ENCODE measurements around the gene ST8SIA1. TPM values are rescaled to one million over a fixed set of nuclear protein-coding genes. Genes with fewer than 3 reads are reported as not detected.

ST8SIA1 gene
- total RNA-seq, 1 donor from 2014 or later: 1.8 TPM

- Histone ChIP-seq H3K27ac (no peak overlapping the region), H4K20me1 (ENCODE audit: low read depth) (no peaks in the 10 kb centered on the region), H3K9me3 (ENCODE audit: low read depth) (no peaks in the 10 kb centered on the region), H3K36me3 (no peaks in the 10 kb centered on the region), H3F3A (ENCODE audit: low read depth) (no peaks in the 10 kb centered on the region), H3K4me1 (no peaks in the 10 kb centered on the region), H3K27me3 (no peaks in the 10 kb centered on the region), H3K79me2 (ENCODE audit: low read depth) (no peaks in the 10 kb centered on the region), H3K9ac (no peak overlapping the region), H3K4me2 (no peak overlapping the region), H2AFZ (replicated peaks) (no peak overlapping the region), H3K4me3 (no peak overlapping the region)
- DNase-seq (ENCODE audit: low spot score): no peak
- Mint-ChIP-seq H3K27ac (no peak overlapping the region), H3K36me3 (no peaks in the 10 kb centered on the region), H3K9me3 (no peaks in the 10 kb centered on the region), H3K4me3 (no peak overlapping the region), H3K27me3 (ENCODE audit: insufficient read depth, low read depth) (no peaks in the 10 kb centered on the region), H3K4me1 (peaks cover 4% of the 10 kb centered on the region)
- no peak for TF ChIP-seq EZH2 (IDR thresholded peaks at IDR 0.05)
- TF ChIP-seq, protein P1, sequence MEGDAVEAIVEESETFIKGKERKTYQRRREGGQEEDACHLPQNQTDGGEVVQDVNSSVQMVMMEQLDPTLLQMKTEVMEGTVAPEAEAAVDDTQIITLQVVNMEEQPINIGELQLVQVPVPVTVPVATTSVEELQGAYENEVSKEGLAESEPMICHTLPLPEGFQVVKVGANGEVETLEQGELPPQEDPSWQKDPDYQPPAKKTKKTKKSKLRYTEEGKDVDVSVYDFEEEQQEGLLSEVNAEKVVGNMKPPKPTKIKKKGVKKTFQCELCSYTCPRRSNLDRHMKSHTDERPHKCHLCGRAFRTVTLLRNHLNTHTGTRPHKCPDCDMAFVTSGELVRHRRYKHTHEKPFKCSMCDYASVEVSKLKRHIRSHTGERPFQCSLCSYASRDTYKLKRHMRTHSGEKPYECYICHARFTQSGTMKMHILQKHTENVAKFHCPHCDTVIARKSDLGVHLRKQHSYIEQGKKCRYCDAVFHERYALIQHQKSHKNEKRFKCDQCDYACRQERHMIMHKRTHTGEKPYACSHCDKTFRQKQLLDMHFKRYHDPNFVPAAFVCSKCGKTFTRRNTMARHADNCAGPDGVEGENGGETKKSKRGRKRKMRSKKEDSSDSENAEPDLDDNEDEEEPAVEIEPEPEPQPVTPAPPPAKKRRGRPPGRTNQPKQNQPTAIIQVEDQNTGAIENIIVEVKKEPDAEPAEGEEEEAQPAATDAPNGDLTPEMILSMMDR (IDR thresholded peaks at IDR 0.05): no peak
- TF ChIP-seq EZH2phosphoT487 (IDR thresholded peaks at IDR 0.05): no peak
Measured at GRCh38 chr12:22268973-22269372, 65.5 kb downstream of the ST8SIA1 start.

DNA sequence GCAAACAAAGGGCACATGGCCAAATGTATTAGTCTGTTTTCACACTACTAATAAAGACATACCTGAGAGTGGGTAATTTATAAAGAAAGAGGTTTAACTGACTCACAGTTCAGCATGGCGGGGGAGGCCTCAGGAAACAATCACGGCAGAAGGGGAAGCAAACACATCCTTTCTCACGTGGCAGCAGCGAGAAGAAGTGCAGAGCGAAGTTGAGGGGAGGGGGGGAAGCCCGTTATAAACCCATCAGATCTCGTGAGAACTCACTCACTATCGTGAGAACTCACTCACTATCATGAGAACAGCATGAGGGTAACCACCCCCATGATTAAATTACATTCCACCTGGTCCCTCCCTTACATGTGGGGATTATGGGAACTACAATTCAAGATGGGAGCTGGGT lies 66.1 kb downstream of the ST8SIA1 start:
- H3K4me2 ChIP-seq: no peak overlapping the region
- Mint-ChIP-seq H3K9me3 (no peaks in the 10 kb centered on the region), H3K27me3 (ENCODE audit: insufficient read depth, low read depth) (no peaks in the 10 kb centered on the region), H3K4me1 (peaks cover 9% of the 10 kb centered on the region), H3K27ac (no peak overlapping the region), H3K36me3 (no peaks in the 10 kb centered on the region), H3K4me3 (no peak overlapping the region)
- no peak overlapping the region for H3K4me3 ChIP-seq
- H3K9me3 ChIP-seq (ENCODE audit: low read depth): no peaks in the 10 kb centered on the region
- H4K20me1 ChIP-seq (ENCODE audit: low read depth): no peaks in the 10 kb centered on the region
- H3K9ac ChIP-seq: no peak overlapping the region
- no peaks in the 10 kb centered on the region for H3K4me1 ChIP-seq
- H3K36me3 ChIP-seq: no peaks in the 10 kb centered on the region
- H3K79me2 ChIP-seq (ENCODE audit: low read depth): no peaks in the 10 kb centered on the region
- TF ChIP-seq EZH2phosphoT487 (IDR thresholded peaks at IDR 0.05) (no peak), EZH2 (IDR thresholded peaks at IDR 0.05) (no peak)
- TF ChIP-seq, protein P1 (IDR thresholded peaks at IDR 0.05): no peak
- DNase-seq (ENCODE audit: low spot score): no peak
- no peaks in the 10 kb centered on the region for H3K27me3 ChIP-seq
- no peak overlapping the region for H3K27ac ChIP-seq
- no peak overlapping the region for H2AFZ ChIP-seq (replicated peaks)
- H3F3A ChIP-seq (ENCODE audit: low read depth): no peaks in the 10 kb centered on the region

GRCh38 chr12:22266101-22266500 lies 68.4 kb downstream of the ST8SIA1 start:
- H3K4me3 Mint-ChIP-seq: no peak overlapping the region
- no peak overlapping the region for H3K27ac ChIP-seq
- H3K27me3 ChIP-seq: no peaks in the 10 kb centered on the region
- no peaks in the 10 kb centered on the region for H3K36me3 ChIP-seq
- H3K9me3 Mint-ChIP-seq: no peaks in the 10 kb centered on the region
- no peaks in the 10 kb centered on the region for H3K9me3 ChIP-seq (ENCODE audit: low read depth)
- H3K4me1 ChIP-seq: peaks cover 5% of the 10 kb centered on the region
- H2AFZ ChIP-seq (replicated peaks): no peak overlapping the region
- no peak overlapping the region for H3K27ac Mint-ChIP-seq
- no peak for TF ChIP-seq EZH2phosphoT487 (IDR thresholded peaks at IDR 0.05)
- H3K79me2 ChIP-seq (ENCODE audit: low read depth): no peaks in the 10 kb centered on the region
- H3K36me3 Mint-ChIP-seq: no peaks in the 10 kb centered on the region
- H3K4me3 ChIP-seq: no peak overlapping the region
- peaks cover 27% of the 10 kb centered on the region for H3K4me1 Mint-ChIP-seq
- DNase-seq (ENCODE audit: low spot score): no peak
- H3K4me2 ChIP-seq: no peak overlapping the region
- H4K20me1 ChIP-seq (ENCODE audit: low read depth): no peaks in the 10 kb centered on the region
- no peak overlapping the region for H3K9ac ChIP-seq
- no peaks in the 10 kb centered on the region for H3K27me3 Mint-ChIP-seq (ENCODE audit: insufficient read depth, low read depth)
- H3F3A ChIP-seq (ENCODE audit: low read depth): no peaks in the 10 kb centered on the region

DNA sequence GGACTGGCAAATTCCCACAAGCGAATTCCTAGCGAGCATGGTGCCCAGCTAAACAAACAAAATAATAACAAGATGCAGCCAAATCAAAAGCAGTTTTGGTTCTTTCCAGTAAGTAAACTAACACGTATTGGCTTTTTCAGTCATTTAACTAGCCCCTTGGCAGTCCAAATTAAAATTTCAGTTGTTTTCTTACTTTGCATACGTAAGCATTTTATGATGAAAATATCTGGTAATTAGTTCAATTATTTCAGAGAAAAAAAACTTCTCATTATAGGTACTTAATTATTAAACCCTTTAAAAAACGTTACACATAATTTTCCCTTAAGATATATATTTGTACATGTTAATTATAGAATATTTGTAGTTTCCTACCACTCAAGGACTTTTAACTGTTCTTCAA lies 70.1 kb downstream of the ST8SIA1 start:
- H3K9me3 Mint-ChIP-seq: no peaks in the 10 kb centered on the region
- no peaks in the 10 kb centered on the region for H3K36me3 Mint-ChIP-seq
- H3K4me3 Mint-ChIP-seq: no peak overlapping the region

More for the DNA sequence above, 70.1 kb downstream of the ST8SIA1 start:
- Histone ChIP-seq H3K79me2 (ENCODE audit: low read depth) (no peaks in the 10 kb centered on the region), H3K4me3 (no peak overlapping the region), H3K4me2 (no peak overlapping the region), H3K36me3 (no peaks in the 10 kb centered on the region), H2AFZ (replicated peaks) (no peak overlapping the region), H3K27me3 (no peaks in the 10 kb centered on the region), H3K9ac (no peak overlapping the region), H4K20me1 (ENCODE audit: low read depth) (no peaks in the 10 kb centered on the region), H3K4me1 (peaks cover 5% of the 10 kb centered on the region), H3K27ac (no peak overlapping the region), H3F3A (ENCODE audit: low read depth) (no peaks in the 10 kb centered on the region), H3K9me3 (ENCODE audit: low read depth) (no peaks in the 10 kb centered on the region)
- H3K27ac Mint-ChIP-seq: peak overlapping the region; percentile 51
- no peaks in the 10 kb centered on the region for H3K27me3 Mint-ChIP-seq (ENCODE audit: insufficient read depth, low read depth)
- no peak for DNase-seq (ENCODE audit: low spot score)
- peaks cover 27% of the 10 kb centered on the region for H3K4me1 Mint-ChIP-seq
- TF ChIP-seq, protein P1 (IDR thresholded peaks at IDR 0.05): no peak
- TF ChIP-seq EZH2 (IDR thresholded peaks at IDR 0.05): no peak
- TF ChIP-seq EZH2phosphoT487 (IDR thresholded peaks at IDR 0.05): no peak

Data from neural progenitor cell (in vitro differentiated cells).